Testis (tissue), 3 donors: ENCODE results near the gene CCBE1. TPM values are rescaled to one million over a fixed set of nuclear protein-coding genes. Genes with fewer than 3 reads are reported as not detected.

ENCODE experiments used
- polyA plus RNA-seq: library from polyadenylated mRNA; stranded (reverse); fragments of 350-450 nt; fragmentation: Illumina TruSeq; extraction: RNeasy Lipid Tissue Mini Kit (QIAGEN cat#74804); gene quantifications from one replicate; pipeline ENCODE4 v1.2.3, GENCODE V29; 2014; ENCODE audit warnings: low read depth, low replicate concordance; ENCODE audit not compliant: insufficient read depth
- total RNA-seq, 2 donors: library from RNA; depleted of rRNA; stranded (reverse); fragments of >200 nt; gene quantifications; one replicate each; pipeline ENCODE4 v1.2.3, GENCODE V29; 2016

CCBE1 gene
- total and polyA plus RNA-seq, 3 donors from 2014 or later = 1.8 to 2.6 (median 1.9) TPM

Other genes with a start within 250 kb of the CCBE1 start
- 1 to 10 TPM; 4.8 to 6.0 TPM for gene PMAIP1, start 202.6 kb upstream of the CCBE1 start, total RNA-seq
- 4.7 TPM for gene PMAIP1, start 202.6 kb upstream of the CCBE1 start, polyA plus RNA-seq